ENCODE data around the gene ARMH3.
A peak's percentile ranks its signal among the peaks of the same experiment; 100 is the strongest.
"Not testable (repeated sequence)": the region's sequence is repeated elsewhere in the genome, so short reads cannot be mapped to it uniquely, and the experiment has no call there.

The ARMH3 gene

DNA sequence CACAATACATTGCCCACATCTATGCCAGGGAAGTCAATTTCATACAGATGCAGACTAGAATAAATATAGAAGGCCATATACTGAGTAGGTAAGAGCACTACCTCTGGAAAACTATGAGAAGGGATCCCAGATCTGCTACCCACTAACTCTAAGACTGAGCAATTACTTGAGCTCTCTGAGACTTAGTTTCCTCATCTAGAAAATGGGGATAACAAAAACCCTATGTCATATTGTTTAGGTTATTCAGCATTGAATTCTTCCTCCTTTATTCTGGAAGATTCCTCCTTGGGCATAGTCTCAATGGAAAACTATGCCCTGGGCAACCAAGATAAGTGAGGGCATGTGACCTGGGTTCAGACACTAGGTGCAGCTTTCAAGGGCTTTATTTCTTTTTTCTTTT is 4.0 kb upstream of the ARMH3 start:
- no peak for TF ChIP-seq POLR2A (IDR thresholded peaks at IDR 0.05; ENCODE audit: extremely low read depth, insufficient read length)
- no peak for TF ChIP-seq MYC (IDR thresholded peaks at IDR 0.05; ENCODE audit: low read depth, low read length)
- TF ChIP-seq, protein P1, sequence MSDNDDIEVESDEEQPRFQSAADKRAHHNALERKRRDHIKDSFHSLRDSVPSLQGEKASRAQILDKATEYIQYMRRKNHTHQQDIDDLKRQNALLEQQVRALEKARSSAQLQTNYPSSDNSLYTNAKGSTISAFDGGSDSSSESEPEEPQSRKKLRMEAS (IDR thresholded peaks at IDR 0.05; ENCODE audit: low read depth, low read length) = no peak
- TF ChIP-seq, protein P2, sequence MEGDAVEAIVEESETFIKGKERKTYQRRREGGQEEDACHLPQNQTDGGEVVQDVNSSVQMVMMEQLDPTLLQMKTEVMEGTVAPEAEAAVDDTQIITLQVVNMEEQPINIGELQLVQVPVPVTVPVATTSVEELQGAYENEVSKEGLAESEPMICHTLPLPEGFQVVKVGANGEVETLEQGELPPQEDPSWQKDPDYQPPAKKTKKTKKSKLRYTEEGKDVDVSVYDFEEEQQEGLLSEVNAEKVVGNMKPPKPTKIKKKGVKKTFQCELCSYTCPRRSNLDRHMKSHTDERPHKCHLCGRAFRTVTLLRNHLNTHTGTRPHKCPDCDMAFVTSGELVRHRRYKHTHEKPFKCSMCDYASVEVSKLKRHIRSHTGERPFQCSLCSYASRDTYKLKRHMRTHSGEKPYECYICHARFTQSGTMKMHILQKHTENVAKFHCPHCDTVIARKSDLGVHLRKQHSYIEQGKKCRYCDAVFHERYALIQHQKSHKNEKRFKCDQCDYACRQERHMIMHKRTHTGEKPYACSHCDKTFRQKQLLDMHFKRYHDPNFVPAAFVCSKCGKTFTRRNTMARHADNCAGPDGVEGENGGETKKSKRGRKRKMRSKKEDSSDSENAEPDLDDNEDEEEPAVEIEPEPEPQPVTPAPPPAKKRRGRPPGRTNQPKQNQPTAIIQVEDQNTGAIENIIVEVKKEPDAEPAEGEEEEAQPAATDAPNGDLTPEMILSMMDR (IDR thresholded peaks at IDR 0.05; ENCODE audit: low read depth, low read length) = no peak
- no peak for DNase-seq (ENCODE audit: low read depth)
- no peak overlapping the region for H3K4me3 ChIP-seq (ENCODE audit: low read depth, low read length)

DNA sequence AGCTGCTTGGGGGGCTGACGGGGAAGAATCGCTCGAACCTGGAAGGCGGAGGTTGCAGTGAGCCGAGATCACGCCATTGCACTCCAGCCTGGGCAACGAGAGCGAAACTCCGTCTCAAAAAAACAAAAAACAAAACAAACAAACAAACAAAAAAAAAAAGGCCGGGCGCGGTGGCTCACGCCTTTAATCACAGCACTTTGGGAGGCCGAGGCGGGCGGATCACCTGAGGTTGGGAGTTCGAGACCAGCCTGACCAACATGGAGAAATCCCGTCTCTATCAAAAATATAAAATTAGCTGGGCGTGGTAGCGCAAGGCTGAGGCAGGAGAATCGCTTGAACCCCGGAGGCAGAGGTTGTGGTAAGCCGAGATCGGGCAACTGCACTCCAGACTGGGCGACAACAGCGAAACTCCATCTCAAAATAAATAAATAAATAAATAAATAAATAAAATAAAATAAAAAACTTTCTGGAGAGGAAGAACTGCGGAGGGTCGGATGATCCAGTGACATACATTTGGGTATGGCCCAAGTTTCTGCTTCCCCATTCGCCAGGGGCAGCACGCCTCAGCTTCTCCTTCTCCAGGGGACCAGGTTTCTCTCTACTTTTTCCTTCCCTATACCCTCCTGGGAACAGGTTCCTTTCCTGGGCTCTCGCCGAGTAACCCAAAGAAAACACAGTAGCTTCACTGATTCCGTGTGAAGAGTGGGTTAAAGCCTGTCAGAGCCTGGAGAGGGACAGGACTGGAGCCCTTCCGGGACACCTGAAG is 909 bp downstream of the ARMH3 start:
- H3K4me3 ChIP-seq (ENCODE audit: low read depth, low read length) = peak overlapping the region; percentile 93
- peak; percentile 64 for DNase-seq (ENCODE audit: low read depth)

DNA sequence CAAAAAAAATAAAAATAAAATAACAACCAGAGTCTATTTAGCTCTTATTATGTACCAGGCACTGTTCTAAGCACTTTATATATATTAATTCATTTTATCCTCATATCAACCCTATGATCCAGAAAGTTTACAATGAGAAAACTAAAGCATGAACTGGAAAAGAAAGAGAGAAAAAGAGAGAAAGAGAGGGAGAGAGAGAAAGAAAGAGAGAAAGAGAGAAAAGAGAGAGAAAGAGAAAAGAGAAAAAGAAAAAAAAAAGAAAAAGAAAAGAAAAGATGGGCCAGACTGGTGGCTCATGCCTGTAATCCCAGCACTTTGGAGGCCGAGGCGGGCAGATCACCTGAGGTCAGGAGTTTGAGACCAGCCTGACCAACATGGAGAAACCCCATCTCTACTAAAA is 9.9 kb downstream of the ARMH3 start:
- H3K4me3 ChIP-seq (ENCODE audit: low read depth, low read length) = no peak overlapping the region
- TF ChIP-seq POLR2A (IDR thresholded peaks at IDR 0.05; ENCODE audit: extremely low read depth, insufficient read length) (no peak), MYC (IDR thresholded peaks at IDR 0.05; ENCODE audit: low read depth, low read length) (no peak)
- TF ChIP-seq, protein P1 (IDR thresholded peaks at IDR 0.05; ENCODE audit: low read depth, low read length) = no peak
- TF ChIP-seq, protein P2 (IDR thresholded peaks at IDR 0.05; ENCODE audit: low read depth, low read length) = no peak
- DNase-seq (ENCODE audit: low read depth) = no peak

DNA sequence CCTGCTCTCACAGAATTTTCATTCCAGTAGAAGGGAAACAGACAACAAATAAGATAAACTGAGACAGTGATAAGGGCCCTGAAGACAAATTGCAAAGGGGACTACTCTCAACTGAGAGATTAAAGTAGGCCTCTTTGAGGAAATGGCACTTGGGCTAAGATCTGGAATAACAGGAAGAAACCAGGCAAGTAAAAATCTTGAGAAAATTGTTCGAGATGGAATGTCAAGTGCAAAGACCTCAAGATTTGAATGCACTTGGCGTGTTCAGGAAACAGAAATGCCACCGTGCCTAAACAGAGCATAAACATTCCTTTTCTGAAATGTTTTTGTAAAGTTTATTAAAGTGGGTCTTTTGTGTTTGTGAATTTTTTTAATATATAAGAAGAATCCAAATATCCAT is 10.7 kb downstream of the ARMH3 start:
- no peak for DNase-seq (ENCODE audit: low read depth)
- TF ChIP-seq POLR2A (IDR thresholded peaks at IDR 0.05; ENCODE audit: extremely low read depth, insufficient read length) (no peak), MYC (IDR thresholded peaks at IDR 0.05; ENCODE audit: low read depth, low read length) (no peak)
- TF ChIP-seq, protein P2 (IDR thresholded peaks at IDR 0.05; ENCODE audit: low read depth, low read length) = no peak
- TF ChIP-seq, protein P1 (IDR thresholded peaks at IDR 0.05; ENCODE audit: low read depth, low read length) = no peak
- no peak overlapping the region for H3K4me3 ChIP-seq (ENCODE audit: low read depth, low read length)

DNA sequence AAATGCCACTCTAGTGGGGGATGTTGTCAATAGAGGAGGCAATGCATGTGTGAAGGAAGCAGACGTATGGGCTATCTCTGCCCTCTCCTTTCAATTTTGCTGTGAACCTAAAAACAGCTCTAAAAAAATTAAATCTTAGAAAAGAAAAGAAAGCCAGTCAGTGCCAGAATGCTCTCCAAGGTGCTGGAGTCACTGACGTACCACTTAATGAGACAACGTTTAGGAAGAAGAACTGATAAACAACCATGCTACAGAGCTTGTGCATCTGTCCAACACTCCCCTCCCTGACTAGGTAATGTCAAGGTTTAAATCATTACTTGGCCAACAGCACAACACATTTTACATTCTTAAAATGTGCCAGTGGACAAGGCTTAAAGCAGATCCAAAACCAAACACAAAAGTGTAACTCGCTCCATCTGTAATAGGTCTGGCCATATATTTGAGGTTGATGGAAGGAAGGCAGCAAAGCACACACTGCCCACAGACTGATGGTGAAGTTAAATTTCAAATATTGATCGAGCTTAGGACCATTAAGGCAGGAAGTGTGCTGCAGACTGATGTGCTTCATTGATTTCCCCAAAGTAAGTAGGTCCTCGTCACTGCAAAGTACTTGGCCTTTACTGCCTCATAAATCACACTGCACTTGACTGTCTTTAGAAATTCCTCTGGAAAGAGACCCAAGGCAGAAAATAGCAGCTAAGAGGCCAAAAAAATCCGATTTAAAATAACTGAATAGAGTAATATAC is 15.5 kb downstream of the ARMH3 start:
- H3K4me3 ChIP-seq (ENCODE audit: low read depth, low read length) = no peak overlapping the region
- DNase-seq (ENCODE audit: low read depth) = no peak
- no peak for TF ChIP-seq POLR2A (IDR thresholded peaks at IDR 0.05; ENCODE audit: extremely low read depth, insufficient read length)
- TF ChIP-seq, protein P1 (IDR thresholded peaks at IDR 0.05; ENCODE audit: low read depth, low read length) = 0 out of 2 replicates have a peak, but pooled peaks have one; percentile 15

DNA sequence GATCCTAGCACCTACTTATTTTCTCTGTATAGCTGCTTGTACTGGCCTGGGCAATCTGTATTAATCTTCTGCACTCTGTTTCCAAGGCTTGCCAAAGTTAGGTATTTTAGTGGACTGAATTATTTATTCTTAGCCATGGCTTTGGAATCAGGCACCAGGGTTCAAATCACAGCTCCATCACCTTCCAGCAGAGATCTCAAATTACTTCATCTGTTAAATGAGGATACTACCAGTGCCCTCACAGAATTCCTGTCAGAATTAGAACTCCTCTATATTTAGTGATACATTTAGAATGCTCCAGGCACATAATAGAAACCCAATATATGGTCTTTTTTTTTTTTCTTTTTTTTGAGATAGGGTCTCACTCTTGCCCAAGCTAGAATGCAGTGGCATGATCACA is 17.6 kb downstream of the ARMH3 start:
- H3K4me3 ChIP-seq (ENCODE audit: low read depth, low read length) = no peak overlapping the region
- TF ChIP-seq MYC (IDR thresholded peaks at IDR 0.05; ENCODE audit: low read depth, low read length) (no peak), POLR2A (IDR thresholded peaks at IDR 0.05; ENCODE audit: extremely low read depth, insufficient read length) (no peak)
- TF ChIP-seq, protein P1 (IDR thresholded peaks at IDR 0.05; ENCODE audit: low read depth, low read length) = no peak
- TF ChIP-seq, protein P2 (IDR thresholded peaks at IDR 0.05; ENCODE audit: low read depth, low read length) = no peak
- no peak for DNase-seq (ENCODE audit: low read depth)

DNA sequence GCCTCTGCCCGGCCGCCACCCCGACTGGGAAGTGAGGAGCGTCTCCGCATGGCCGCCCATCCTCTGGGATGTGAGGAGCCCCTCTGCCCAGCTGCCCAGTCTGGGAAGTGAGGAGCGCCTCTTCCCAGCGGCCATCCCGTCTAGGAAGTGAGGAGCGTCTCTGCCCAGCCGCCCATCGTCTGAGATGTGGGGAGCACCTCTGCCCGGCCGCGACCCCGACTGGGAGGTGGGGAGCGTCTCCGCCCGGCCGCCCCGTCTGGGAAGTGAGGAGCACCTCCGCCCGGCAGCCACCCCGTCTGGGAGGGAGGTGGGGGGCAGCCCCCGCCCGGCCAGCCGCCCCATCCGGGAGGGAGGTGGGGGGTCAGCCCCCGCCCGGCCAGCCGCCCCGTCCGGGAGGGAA is 20.2 kb downstream of the ARMH3 start:
- H3K4me3 ChIP-seq (ENCODE audit: low read depth, low read length); DNase-seq (ENCODE audit: low read depth): not testable (repeated sequence)
